Fibroblast of skin of right biceps (primary cell): ENCODE measurements around the gene DAB1.
A peak's percentile ranks its signal among the peaks of the same experiment; 100 is the strongest.

ENCODE experiments used
- DNase-seq: peaks from one replicate; pipeline ENCODE4 v3.0.0-alpha.2; 2013

DAB1 gene

GRCh38 chr1:57423656-57424211, at the start of gene DAB1:
DAB1 (minus strand) TSS chr1:57424060; CDS start chr1:57291030, 133,030 bp downstream.
- DNase-seq = peak; percentile 40

GRCh38 chr1:57473448-57473847, 49.6 kb upstream of the DAB1 start:
- peak; percentile 70 for DNase-seq

GRCh38 chr1:57471995-57472394, 48.1 kb upstream of the DAB1 start:
- no peak for DNase-seq

GRCh38 chr1:57470036-57470435, 46.2 kb upstream of the DAB1 start:
- peak; percentile 82 for DNase-seq

- peak; percentile 97 for DNase-seq
Observed at GRCh38 chr1:57468641-57469523, 45.0 kb upstream of the DAB1 start.

GRCh38 chr1:57467830-57468229, 44.0 kb upstream of the DAB1 start:
- no peak for DNase-seq

GRCh38 chr1:57464756-57465155, 40.9 kb upstream of the DAB1 start:
- peak; percentile 31 for DNase-seq

- no peak for DNase-seq
Observed at GRCh38 chr1:57463343-57463742, 39.5 kb upstream of the DAB1 start.

GRCh38 chr1:57461405-57461804, 37.5 kb upstream of the DAB1 start:
- DNase-seq = peak; percentile 8

GRCh38 chr1:57451516-57451915, 27.7 kb upstream of the DAB1 start:
- DNase-seq = no peak

GRCh38 chr1:57450981-57451380, 27.1 kb upstream of the DAB1 start:
- DNase-seq = no peak

- DNase-seq = no peak
Observed at GRCh38 chr1:57447551-57447950, 23.7 kb upstream of the DAB1 start.

GRCh38 chr1:57443004-57443403, 19.1 kb upstream of the DAB1 start:
- DNase-seq = no peak

GRCh38 chr1:57440096-57440495, 16.2 kb upstream of the DAB1 start:
- no peak for DNase-seq

- DNase-seq = no peak
Observed at GRCh38 chr1:57431400-57431799, 7.5 kb upstream of the DAB1 start.

GRCh38 chr1:57424231-57425027, 569 bp upstream of the DAB1 start:
- peak; percentile 62 for DNase-seq

GRCh38 chr1:57423135-57423655, 665 bp downstream of the DAB1 start:
- no peak for DNase-seq

GRCh38 chr1:57422271-57423134, 1.4 kb downstream of the DAB1 start:
- DNase-seq = peak; percentile 53

- no peak for DNase-seq
Observed at GRCh38 chr1:57421806-57422205, 2.1 kb downstream of the DAB1 start.

GRCh38 chr1:57420981-57421785, 2.7 kb downstream of the DAB1 start:
- peak; percentile 10 for DNase-seq

GRCh38 chr1:57418971-57419370, 4.9 kb downstream of the DAB1 start:
- DNase-seq = no peak
